HepG2 (cell line): ENCODE measurements around the gene RPL38. TPM values are rescaled to one million over a fixed set of nuclear protein-coding genes. Genes with fewer than 3 reads are reported as not detected.

Source experiments
- FOXC1 ChIP-seq: sonication (generic); formaldehyde crosslinking; IDR thresholded peaks from 2 replicates; pipeline ENCODE4 v1.8.0; 2022; ENCODE audit warnings: mild to moderate bottlenecking, missing genetic modification reagents, borderline replicate concordance
- FOXO1 ChIP-seq: sonication (generic); formaldehyde crosslinking; IDR thresholded peaks from 2 replicates; pipeline ENCODE4 v1.4.0; 2020; ENCODE audit warnings: missing genetic modification reagents
- GABPA ChIP-seq, 2 experiments: IDR thresholded peaks; 2 replicates each; pipeline ENCODE4 v1.6.1; 2011 to 2016; ENCODE audit warnings: low read depth in 2 of 2, low read length in 1 of 2, missing biosample characterization in 1 of 2, missing genetic modification characterization in 1 of 2
- HNRNPH1 ChIP-seq: fragments of 200-400 bp; formaldehyde crosslinking; optimal IDR thresholded peaks from 2 replicates; pipeline ENCODE3; 2017; ENCODE audit warnings: mild to moderate bottlenecking, low read depth, low read length
- HOXA9 ChIP-seq: sonication (generic); formaldehyde crosslinking; IDR thresholded peaks from 2 replicates; pipeline ENCODE4 v1.8.1; 2022; ENCODE audit warnings: missing genetic modification reagents, mild to moderate bottlenecking, moderate library complexity, borderline replicate concordance
- KLF16 ChIP-seq, 2 experiments: sonication (generic) in 1 of 2; formaldehyde crosslinking in 1 of 2; IDR thresholded peaks; 2 replicates each; pipeline versions ENCODE4 v1.6.1 to v1.8.0; 2016 to 2023; ENCODE audit warnings: missing genetic modification reagents in 2 of 2, missing compliant biosample characterization in 1 of 2
- MEF2D ChIP-seq: sonication (generic); formaldehyde crosslinking; IDR thresholded peaks from 2 replicates; pipeline ENCODE4 v1.5.1; 2020; ENCODE audit warnings: mild to moderate bottlenecking, missing genetic modification reagents
- MLXIP ChIP-seq: sonication (generic); formaldehyde crosslinking; IDR thresholded peaks from 2 replicates; pipeline ENCODE4 v1.9.0; 2021; ENCODE audit warnings: missing genetic modification reagents, borderline replicate concordance
- PCBP2 ChIP-seq: fragments of 200-400 bp; formaldehyde crosslinking; optimal IDR thresholded peaks from 2 replicates; pipeline ENCODE3; 2018; ENCODE audit warnings: low read length, low read depth; ENCODE audit not compliant: poor library complexity, severe bottlenecking
- PHF20 ChIP-seq: sonication (generic); formaldehyde crosslinking; IDR thresholded peaks from 2 replicates; pipeline ENCODE4 v1.5.0; 2020; ENCODE audit warnings: mild to moderate bottlenecking, missing genetic modification reagents
- PHF21A ChIP-seq: sonication (generic); formaldehyde crosslinking; IDR thresholded peaks from 2 replicates; pipeline ENCODE4 v1.5.0; 2020; ENCODE audit warnings: mild to moderate bottlenecking, missing genetic modification reagents
- RFXANK ChIP-seq: IDR thresholded peaks from 2 replicates; pipeline ENCODE4 v1.6.1; 2016
- SSRP1 ChIP-seq: IDR thresholded peaks from 2 replicates; pipeline ENCODE4 v1.6.1; 2016; ENCODE audit warnings: control low read depth
- TCF7 ChIP-seq: sonication (generic); IDR thresholded peaks from 2 replicates; pipeline ENCODE4 v1.6.1; 2016; ENCODE audit warnings: antibody characterized with exemption, low read depth
- YEATS4 ChIP-seq: sonication (generic); formaldehyde crosslinking; IDR thresholded peaks from 2 replicates; pipeline ENCODE4 v1.4.0; 2020; ENCODE audit warnings: missing genetic modification reagents, borderline replicate concordance
- ZBTB33 ChIP-seq: sonication (generic); formaldehyde crosslinking; IDR thresholded peaks from 2 replicates; pipeline ENCODE4 v1.4.0; 2020; ENCODE audit warnings: missing genetic modification reagents
- ZFX ChIP-seq: sonication (generic); formaldehyde crosslinking; IDR thresholded peaks from 2 replicates; pipeline ENCODE4 v1.4.0; 2020; ENCODE audit warnings: mild to moderate bottlenecking, low read depth, missing genetic modification reagents, moderate library complexity
- ZHX1 ChIP-seq: sonication (generic); formaldehyde crosslinking; IDR thresholded peaks from 2 replicates; pipeline ENCODE4 v1.8.1; 2022; ENCODE audit warnings: low read depth, mild to moderate bottlenecking, missing genetic modification reagents
- ZNF124 ChIP-seq: sonication (generic); formaldehyde crosslinking; IDR thresholded peaks from 2 replicates; pipeline ENCODE4 v1.4.0; 2020; ENCODE audit warnings: missing genetic modification reagents
- ZNF496 ChIP-seq: sonication (generic); formaldehyde crosslinking; IDR thresholded peaks from 2 replicates; pipeline ENCODE4 v1.8.1; 2023; ENCODE audit warnings: mild to moderate bottlenecking, moderate library complexity, missing genetic modification reagents; ENCODE audit not compliant: insufficient replicate concordance
- ZNF607 ChIP-seq: sonication (generic); formaldehyde crosslinking; IDR thresholded peaks from 2 replicates; pipeline ENCODE4 v1.5.1; 2020; ENCODE audit warnings: missing genetic modification reagents, mild to moderate bottlenecking, borderline replicate concordance
- ZNF720 ChIP-seq: sonication (generic); formaldehyde crosslinking; IDR thresholded peaks from 2 replicates; pipeline ENCODE4 v1.4.0; 2020; ENCODE audit warnings: missing genetic modification reagents
- ZSCAN22 ChIP-seq: sonication (generic); formaldehyde crosslinking; IDR thresholded peaks from 2 replicates; pipeline ENCODE4 v1.4.0; 2020; ENCODE audit warnings: mild to moderate bottlenecking, missing genetic modification reagents
- polyA plus RNA-seq, 8 experiments: library from polyadenylated mRNA; depleted of rRNA in 3 of 8; stranded (reverse) in 7 of 8; unstranded in 1 of 8; fragments of >200 nt; fragmentation: Illumina TruSeq in 4 of 8; extraction: Trizol in 4 of 8; gene quantifications; 2 replicates each; pipeline versions ENCODE4 v1.2.1 to v1.2.3, GENCODE V29; 2011 to 2016; ENCODE audit warnings: low read depth in 4 of 8, missing spikeins in 1 of 8, mixed read lengths in 1 of 8; ENCODE audit not compliant: insufficient read depth in 1 of 8
- total RNA-seq, 5 experiments: library from RNA; depleted of rRNA; stranded (reverse); fragments of >200 nt; fragmentation: Illumina TruSeq; extraction: Trizol; gene quantifications; 2 replicates each; pipeline ENCODE4 v1.2.3, GENCODE V29; 2016; ENCODE audit warnings: low read depth in 1 of 5

Gene RPL38
- total and polyA plus RNA-seq, 2 of the 13 experiments (the other 11 are each of a cell fraction or from before 2014, with no cell fraction given), result 2,370 to 2,372 TPM

- no peak for TF ChIP-seq TCF7
- no peak for TF ChIP-seq MLXIP (CRISPR knock-in tag)
- TF ChIP-seq FOXO1 (CRISPR knock-in tag), result 0 out of 2 replicates have a peak, but pooled peaks have one; percentile 22
- peak; percentile 32; the same call in 1 of the 2 replicates for TF ChIP-seq ZFX
- TF ChIP-seq ZSCAN22, result no peak
- TF ChIP-seq HNRNPH1, result no peak
- no peak for TF ChIP-seq RFXANK (CRISPR knock-in tag)
- TF ChIP-seq PCBP2, result no peak
- no peak for TF ChIP-seq ZNF496 (CRISPR knock-in tag)
- no peak for TF ChIP-seq ZNF720
- 0 out of 2 replicates have a peak, but pooled peaks have one; percentile 27 for TF ChIP-seq ZNF124
- no peak for TF ChIP-seq YEATS4 (CRISPR knock-in tag)
- TF ChIP-seq HOXA9 (CRISPR knock-in tag), result no peak
- no peak for TF ChIP-seq SSRP1 (CRISPR knock-in tag)
- no peak for TF ChIP-seq KLF16 (CRISPR knock-in tag; IDR thresholded peaks at IDR 0.05)
- no peak for TF ChIP-seq MEF2D (CRISPR knock-in tag)
- TF ChIP-seq FOXC1, result peak; percentile 43; the same call in 1 of the 2 replicates
- TF ChIP-seq ZBTB33 (CRISPR knock-in tag), result no peak
- no peak for TF ChIP-seq PHF21A (CRISPR knock-in tag)
- TF ChIP-seq ZHX1 (CRISPR knock-in tag), result no peak
- no peak for TF ChIP-seq GABPA (IDR thresholded peaks at IDR 0.05; ENCODE audit: low read depth, low read length)
- no peak for TF ChIP-seq GABPA (CRISPR knock-in tag; IDR thresholded peaks at IDR 0.05; ENCODE audit: low read depth)
- TF ChIP-seq ZNF607 (CRISPR knock-in tag), result no peak
- TF ChIP-seq PHF20 (CRISPR knock-in tag), result 0 out of 2 replicates have a peak, but pooled peaks have one; percentile 25
Observed at GRCh38 chr17:74199306-74200092, 4.0 kb upstream of the RPL38 start (continued).
